CD4-positive, alpha-beta T cell treated with Interleukin-1 beta for 1 hour (primary cell): ENCODE data around the gene ADGRD1.

Experiments
- DNase-seq, 2 donors: peaks; one replicate each; pipeline ENCODE4 v3.0.0-alpha.2; 2020 to 2022

Gene ADGRD1

GRCh38 chr12:130967636-130968035 is 13.9 kb downstream of the ADGRD1 start:
- no peak for DNase-seq

- DNase-seq: no peak
Observed at GRCh38 chr12:130968611-130969010, 14.9 kb downstream of the ADGRD1 start.

GRCh38 chr12:130969223-130969622 is 15.5 kb downstream of the ADGRD1 start:
- DNase-seq: no peak

- DNase-seq: no peak
Observed at GRCh38 chr12:130970165-130970907, 16.6 kb downstream of the ADGRD1 start.

GRCh38 chr12:130970908-130971233 is 17.2 kb downstream of the ADGRD1 start:
- DNase-seq: no peak

GRCh38 chr12:130971925-130972585 is 18.3 kb downstream of the ADGRD1 start:
- DNase-seq: no peak

GRCh38 chr12:130972586-130972950 is 18.9 kb downstream of the ADGRD1 start:
- no peak for DNase-seq

GRCh38 chr12:130973109-130973508 is 19.4 kb downstream of the ADGRD1 start:
- DNase-seq: no peak

- no peak for DNase-seq
Observed at GRCh38 chr12:130973906-130974305, 20.2 kb downstream of the ADGRD1 start.

GRCh38 chr12:130975116-130975515 is 21.4 kb downstream of the ADGRD1 start:
- no peak for DNase-seq

GRCh38 chr12:130976171-130976720 is 22.5 kb downstream of the ADGRD1 start:
- DNase-seq: no peak

GRCh38 chr12:130977046-130977742 is 23.5 kb downstream of the ADGRD1 start:
- DNase-seq: no peak

- DNase-seq: no peak
Observed at GRCh38 chr12:130977743-130978095, 24.0 kb downstream of the ADGRD1 start.

GRCh38 chr12:130978785-130979184 is 25.1 kb downstream of the ADGRD1 start:
- no peak for DNase-seq

- DNase-seq: no peak
Observed at GRCh38 chr12:130981074-130981742, 27.5 kb downstream of the ADGRD1 start.

GRCh38 chr12:130981911-130982310 is 28.2 kb downstream of the ADGRD1 start:
- no peak for DNase-seq

GRCh38 chr12:130982565-130983225 is 29.0 kb downstream of the ADGRD1 start:
- DNase-seq: no peak

- DNase-seq: no peak
Observed at GRCh38 chr12:130983328-130984017, 29.8 kb downstream of the ADGRD1 start.

- DNase-seq: no peak
Observed at GRCh38 chr12:130984183-130985058, 30.7 kb downstream of the ADGRD1 start.

GRCh38 chr12:130987151-130987931 is 33.6 kb downstream of the ADGRD1 start:
- DNase-seq: no peak
